Measurements from ENCODE around the gene TANC2.

Gene TANC2

DNA sequence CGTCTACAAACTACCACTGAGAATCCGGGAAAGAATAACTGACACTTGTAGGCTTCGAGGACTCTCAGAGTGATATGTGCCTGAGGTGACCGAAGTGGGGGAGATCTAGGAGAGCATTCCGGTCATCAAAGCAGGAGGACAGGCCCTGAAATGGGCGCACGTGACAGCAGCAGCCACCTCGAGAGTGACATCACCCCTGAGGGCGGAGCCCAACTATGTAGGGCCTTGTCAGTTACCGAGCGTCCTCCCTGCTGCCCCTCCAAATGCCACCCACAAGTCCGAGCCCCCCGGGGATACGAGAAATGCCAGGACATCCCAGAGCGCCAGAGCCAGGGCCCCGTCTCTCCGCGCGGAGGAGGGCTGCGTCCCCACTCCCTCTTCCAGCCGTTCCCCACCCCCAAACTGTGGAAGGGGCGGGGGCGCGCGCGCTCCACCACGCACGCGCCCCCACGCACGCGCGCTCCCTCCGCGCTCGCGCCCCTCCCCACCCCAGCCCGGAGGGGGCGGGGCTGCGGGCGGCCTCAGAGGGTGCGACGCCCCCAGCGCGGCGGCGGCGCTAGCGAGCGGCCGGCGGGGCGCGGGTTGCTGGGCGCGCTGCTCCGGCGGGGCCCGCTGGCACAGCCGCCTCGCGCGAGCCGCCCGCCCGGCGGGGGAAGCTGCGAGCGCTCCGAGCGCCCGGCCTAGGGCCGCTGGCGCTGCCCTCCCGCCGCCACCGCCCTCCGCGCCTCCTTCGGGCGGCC lies at the start of gene TANC2:
Gene TANC2, plus strand, starts transcription at position 550 of the 740 bp plus-strand sequence. CDS start 43,325 bp downstream, outside the sequence.
- FAIRE-seq: no peak

DNA sequence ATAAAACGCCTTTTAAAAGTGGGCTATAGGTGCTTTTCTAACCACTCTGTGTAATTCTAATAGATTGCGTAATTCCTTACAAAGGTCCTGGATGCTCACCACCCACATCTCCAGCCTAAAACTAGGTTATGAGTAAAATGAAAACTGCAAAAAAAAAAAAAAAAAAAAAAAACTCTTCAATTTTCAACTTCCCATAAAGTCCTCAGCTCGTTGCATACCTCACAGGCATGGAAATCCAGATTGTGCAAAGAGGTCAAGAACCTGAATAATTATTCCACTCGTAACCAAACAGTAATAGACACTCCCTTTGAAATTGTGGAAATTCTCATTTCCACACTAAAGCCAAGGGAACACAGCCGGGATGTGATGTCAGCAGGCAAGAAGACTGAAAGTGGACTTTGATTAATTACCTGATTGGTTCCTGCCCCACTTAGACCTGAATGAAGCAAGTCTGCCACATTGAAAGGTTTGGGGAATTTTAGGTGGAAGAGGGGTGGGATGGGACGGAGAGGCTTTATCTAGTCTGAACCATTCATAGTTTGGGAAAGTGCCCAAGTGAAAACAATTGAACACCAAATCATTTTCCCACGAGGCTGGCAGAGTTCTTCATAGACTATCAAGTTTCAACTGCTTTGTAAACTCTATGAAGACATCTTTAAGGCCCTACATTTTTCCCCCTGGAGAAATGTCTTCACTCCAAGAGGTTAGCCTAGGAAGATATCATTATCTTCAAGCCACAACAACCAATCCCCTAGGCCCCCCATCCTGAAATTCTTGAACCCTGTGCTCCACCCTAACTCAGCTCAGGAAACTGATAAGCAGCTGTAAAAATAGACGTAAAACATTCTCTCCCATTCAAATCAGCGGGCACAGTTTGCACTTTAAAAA lies 49.1 kb upstream of the TANC2 start:
- FAIRE-seq: no peak

DNA sequence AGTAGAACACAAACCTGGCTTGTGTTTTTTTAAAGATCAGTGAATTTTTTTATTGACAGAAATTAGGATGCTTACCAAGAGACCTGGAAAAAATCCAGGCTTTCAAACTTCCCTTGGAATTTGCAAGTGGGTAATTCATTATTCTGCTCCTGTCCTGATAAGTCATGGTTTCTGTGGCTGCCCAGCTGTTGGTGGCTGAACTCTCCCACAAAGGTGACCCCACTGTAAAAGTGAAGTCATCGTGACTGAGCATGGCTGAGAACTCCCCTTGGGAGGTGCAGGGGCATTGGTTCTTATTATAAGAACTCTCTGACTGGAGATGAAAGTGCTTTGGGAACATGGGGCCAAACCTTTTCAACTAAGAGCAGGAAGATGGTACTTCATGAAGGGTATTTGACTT lies 46.6 kb upstream of the TANC2 start:
- no peak for FAIRE-seq

DNA sequence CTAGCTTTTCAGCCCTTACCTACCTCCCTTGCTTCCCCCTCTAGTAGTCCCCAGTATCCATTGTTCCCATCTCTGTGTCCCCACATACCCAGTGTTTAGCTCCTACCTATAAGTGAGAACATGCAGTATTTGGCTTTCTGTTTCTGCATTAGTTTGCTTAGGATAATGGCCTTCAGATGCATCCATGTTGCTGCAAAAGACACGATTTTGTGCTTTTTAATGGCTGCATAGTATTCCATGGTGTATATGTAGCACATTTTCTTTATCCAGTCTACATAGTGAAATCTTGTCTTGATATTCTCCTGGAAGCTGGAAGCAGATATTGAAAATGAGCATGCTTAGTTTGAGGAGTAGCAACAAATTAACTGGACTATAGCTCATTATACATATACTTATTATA lies 45.7 kb upstream of the TANC2 start:
- no peak for FAIRE-seq

DNA sequence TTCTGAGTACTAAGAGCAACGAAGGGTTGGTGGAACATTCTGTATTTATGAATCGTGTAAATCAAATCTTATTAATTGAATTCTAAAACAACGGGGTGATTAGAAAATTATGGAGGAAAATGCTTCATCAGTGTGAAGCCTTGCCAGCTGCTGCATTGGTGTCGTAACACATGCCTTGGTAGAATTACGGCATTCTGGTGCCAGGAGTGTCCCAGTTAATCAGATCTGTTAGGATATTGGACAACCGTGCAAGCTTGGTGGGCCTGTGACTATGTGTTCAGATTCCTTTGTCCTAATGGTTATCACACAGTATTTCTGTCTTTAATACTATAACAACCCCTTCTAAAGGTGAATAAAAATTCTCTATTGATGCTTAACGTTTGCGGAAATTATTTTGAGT lies 44.2 kb upstream of the TANC2 start:
- no peak for FAIRE-seq

DNA sequence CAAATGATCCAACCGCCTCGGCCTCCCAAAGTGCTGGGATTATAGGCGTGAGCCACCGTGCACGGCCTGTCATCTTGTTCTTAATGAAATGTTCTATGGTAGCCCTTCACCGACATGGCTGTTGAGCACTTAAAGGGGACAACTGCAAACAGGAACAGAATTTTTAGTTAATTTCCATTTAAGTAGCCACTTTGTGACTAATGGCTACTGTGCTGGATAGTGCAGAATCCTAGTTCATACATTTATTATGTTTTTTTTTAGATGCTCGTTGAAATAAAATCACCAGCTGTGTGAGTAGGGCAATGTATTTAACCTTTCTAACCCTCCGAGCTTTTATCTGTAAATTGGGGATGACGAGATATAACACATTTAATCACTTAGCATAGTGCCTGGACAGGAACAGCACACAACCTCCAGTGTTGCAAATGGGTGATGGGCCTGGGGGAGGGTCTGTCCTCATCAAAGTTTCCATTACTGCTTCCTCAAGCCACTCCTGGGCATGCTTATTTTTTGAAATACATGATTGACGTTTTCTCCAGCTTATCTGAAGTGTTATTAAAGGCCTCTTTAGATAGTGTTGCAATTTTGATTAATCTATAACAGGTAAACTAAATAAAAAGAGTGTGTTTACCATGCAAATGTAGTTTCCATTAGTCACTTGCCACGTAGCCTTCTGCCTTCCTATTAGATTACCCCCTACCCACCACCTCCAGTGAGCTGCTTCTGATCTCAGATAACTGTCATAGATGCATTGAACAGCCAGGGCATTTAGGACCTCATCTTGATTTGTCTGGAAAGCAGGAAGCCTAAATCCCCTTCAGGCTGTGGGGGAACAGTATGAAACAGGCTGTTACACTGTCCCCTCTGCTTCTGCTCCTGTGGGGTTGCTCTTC lies 42.5 kb upstream of the TANC2 start:
- no peak for FAIRE-seq

DNA sequence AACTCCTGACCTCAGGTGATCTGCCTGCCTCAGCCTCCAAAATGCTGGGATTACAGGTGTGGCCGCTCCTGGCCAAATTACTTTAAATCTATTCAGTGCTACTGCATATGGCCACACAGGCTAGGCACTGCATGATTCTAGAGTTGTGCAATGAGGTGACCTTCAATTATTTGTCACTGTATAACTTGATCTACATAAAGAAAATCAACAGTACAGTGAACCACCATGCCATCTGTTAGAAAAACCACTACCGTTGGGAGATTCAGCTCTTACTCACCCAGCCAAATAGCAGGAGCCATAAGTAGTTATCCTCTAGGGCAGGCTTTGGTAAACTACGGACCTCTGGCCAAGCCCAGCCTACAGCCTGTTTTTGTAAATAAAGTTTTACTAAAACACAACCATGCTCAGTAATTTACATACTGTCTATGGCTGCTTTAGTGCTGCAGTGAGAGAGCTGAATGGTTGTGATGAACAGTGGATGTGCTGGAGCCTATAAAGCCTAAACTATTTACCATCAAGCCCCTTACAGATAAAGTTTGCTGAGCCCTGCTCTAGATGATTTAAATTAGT lies 40.7 kb upstream of the TANC2 start:
- FAIRE-seq: no peak

DNA sequence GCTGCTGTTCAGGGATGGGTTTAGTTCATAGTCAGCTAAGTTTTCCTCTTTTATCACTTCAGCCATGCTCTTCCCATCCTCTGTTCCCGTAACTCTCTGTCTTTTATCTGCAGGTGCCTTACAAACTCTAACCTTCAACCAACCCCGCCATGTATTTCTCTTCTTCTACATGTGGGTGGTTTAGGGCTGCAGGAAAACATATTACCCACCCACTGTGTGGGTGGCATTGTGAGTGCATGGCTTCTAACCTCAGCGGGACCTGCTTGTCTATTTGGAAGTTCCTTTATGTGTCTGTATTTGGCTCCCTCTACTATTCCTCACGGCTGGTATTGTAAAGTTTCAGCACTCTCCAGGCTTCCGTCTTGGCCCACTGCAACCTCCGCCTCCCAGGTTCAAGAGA lies 39.0 kb upstream of the TANC2 start:
- FAIRE-seq: no peak

DNA sequence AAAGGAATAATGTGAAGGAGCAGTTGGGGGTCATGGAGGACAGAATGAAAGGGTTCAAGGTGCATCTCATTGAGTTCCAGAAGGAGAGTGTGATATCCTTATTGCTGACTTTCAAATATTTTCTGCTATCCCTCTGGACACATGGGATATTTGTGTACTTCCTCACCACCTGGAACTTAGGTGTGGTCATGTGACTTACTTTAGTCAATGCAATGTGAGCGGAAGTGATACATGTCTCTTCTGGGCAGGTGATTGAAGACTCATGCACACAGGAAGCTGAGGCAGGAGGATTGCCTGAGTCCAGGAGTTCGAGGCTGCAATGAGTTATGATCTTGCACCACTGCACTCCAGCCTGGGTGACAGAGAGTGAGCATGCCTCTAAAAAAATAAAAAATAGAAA lies 36.7 kb upstream of the TANC2 start:
- FAIRE-seq: no peak

DNA sequence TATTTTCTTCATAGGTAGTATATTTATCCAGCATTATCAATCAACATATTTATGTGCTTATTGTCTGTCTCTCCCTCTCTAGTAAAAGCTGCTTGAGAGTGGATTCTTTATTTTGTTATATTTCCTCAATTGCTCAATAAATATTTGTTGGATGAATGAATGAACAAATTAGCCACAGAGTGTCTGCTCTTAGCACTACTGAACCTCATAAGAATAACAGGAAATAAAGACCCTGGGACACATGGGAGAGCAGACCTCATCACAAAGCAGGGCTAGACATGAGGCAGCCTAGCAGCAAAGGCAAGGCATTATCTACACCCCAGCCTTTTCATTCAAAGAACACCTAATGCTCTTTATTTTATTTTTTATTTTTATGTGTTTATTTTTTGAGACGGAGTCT lies 34.9 kb upstream of the TANC2 start:
- no peak for FAIRE-seq

DNA sequence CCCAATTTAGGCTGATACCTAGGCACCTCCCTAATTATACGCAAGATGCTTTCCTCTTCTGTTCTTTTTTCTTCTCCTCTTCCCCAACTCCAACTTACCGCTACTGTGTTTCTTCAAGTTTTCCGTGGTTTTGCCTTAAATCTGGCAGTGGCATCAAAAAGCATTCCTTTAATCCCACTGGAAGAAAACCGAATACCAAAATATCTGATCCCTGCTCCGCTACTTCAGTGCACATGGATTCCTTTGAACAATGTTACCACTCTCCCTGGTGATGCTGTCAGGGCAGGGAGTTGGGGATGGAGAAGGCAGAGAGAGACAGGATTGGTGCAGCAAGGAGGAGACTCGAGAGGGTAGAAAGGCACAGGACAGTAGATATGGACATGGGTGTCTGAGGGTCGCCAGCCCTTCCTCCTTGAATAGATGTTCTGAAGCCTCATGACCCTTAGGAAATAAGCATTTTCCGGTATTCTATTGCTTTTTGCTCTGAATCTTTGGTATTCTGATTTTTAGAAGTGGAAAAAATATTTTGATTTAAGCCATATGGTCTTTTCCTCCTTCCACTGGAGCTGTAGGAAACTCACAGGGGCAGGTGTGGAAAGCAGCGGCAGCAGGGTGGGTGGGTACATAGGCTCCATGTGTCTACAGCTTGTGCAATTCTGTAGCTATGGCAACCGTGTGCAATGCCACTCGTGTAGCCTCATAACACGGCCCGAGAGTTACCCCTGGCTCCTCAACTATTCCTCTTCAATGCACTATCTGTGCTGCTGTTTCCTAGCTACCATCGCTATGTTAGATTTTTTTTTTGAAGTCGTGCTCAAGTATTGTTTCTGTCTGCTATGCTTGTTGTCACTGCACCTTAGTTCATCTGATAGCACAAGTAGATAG lies 32.3 kb upstream of the TANC2 start:
- FAIRE-seq: no peak

DNA sequence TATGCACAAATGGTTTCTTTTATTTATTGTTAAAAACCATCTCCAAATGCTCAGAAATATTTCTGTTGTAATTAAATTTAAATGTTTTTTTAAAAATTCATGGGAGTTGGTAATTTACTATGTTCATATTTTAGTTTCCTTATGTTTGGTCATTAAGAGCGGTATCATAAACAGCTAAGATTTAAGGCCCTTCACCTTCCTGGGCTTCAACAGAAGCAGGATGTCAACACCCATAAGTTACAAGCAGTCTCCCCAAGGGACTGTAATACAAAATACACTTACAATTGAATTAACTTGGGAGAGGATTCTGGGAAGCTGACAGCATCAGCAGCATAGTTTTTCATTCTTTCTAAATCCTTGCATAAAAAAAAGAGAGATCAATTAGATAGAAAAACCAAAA lies 30.9 kb upstream of the TANC2 start:
- no peak for FAIRE-seq

DNA sequence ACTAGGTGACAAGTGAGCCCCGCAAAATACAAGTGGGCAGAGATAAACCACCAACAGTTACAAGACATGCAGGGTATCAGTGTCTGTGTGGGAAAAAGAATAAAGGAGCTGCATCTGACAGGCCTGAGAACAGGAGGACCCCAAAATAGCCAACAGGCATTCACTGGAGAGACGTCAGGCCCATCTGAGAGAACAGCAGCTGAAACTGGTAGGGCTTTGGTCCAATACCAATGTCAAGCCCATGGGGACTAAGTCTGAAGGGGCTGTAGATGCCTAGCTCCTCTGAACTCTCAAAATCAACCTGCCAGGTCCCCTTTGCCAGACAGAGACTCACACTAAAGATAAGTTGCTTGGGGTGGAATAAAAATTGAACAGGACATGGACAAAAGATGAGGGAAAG lies 30.5 kb upstream of the TANC2 start:
- no peak for FAIRE-seq

DNA sequence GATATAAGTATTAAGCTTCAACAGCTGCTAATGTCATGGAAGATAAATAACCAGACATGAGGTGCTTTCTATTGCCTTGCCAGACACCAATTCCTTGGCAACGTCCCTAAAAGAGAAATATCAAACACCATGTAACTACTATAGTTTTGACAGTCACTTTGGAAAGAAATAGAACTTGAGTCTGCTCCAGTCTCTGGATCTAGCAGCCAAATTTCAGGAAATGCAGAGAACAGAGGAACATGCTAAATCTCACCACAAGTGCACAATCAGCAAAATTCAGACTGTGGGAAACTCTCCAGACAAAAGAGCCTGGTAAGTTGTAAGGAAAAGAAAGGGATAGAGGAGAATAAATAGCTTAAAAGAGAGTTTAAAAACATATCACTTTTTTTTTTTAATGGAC lies 28.4 kb upstream of the TANC2 start:
- FAIRE-seq: no peak

DNA sequence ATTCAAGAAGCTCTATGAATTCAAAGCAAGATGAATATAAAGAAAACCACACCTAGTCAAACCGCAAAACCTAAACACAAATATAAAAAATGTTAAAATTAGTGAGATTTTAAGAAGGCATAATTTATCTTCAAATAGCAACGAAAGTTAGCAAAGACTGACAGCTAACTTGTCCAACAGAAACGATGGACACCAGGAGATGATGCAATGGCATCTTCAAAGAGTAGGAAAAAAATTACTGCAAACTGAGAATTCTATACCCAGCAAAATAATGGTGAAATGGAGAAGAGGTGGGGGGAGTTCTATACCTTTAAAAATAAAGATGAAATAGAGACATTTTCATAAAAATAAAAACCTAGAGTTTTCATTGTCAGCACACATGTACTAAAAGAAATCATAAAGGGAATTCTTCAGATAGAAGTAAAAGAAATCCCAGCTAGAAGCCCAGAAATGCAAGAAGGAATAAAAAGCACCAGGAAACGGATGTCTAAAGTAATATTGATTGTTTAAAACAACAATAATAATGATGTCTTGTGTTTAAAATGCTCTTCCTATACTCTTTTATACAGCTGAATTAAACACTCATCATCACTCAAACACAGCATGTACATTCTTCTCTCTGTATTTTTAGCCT lies 24.6 kb upstream of the TANC2 start:
- no peak for FAIRE-seq

DNA sequence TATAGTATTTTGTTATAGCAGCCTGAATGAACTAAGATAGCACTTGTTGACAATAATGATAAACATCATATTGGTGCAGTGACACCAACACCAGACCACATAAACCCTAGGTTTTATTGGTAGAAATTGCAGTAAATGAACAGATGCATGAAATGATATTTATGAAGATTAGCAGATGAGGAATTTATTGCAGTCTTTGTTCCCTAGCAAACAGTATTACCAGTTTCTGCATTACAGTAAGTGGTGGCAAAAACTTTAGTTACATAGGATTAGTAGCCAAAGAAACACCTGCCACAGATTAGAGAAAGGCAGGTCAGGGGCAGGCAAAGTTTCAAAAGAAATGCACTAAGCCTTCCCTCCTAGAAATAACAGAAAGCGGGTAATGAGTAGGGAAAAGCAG lies 17.7 kb upstream of the TANC2 start:
- FAIRE-seq: no peak

DNA sequence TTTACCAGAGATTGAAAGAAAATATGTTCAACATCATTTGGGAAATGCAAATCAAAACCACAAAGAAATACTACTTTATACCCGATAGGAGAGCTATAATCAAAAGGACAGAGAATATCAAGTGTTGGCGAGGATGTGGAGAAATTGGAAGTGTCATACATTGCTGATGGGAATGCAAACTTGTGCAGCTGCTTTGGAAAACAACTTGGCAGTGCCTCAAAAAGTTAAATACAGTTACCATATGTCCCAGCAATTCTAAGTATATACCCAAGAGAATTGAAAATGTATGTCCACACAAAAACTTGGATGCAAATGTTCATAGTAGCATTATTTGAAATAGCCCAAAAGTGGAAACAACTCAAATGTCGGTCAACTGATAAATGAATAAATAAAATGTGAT lies 17.0 kb upstream of the TANC2 start:
- no peak for FAIRE-seq

DNA sequence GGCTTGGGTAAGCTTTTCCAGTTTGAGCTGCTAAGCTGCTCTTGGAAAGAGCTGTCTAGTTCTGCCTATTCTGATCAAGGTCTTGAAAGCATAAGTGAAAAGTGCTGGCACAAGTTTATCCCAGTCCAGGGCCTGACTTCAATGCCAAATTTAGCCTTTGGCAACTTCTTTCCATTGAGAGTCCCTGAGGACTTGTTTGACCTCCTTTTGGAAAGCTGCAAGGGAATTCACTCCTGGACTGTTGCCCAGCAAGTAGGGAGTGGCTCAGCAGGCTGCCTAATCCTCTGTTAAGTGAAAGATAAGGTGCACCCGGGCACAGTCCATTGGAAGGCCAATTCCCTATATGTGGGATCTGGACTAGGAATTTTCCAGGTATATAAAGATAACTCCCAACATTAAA lies 16.0 kb upstream of the TANC2 start:
- no peak for FAIRE-seq

DNA sequence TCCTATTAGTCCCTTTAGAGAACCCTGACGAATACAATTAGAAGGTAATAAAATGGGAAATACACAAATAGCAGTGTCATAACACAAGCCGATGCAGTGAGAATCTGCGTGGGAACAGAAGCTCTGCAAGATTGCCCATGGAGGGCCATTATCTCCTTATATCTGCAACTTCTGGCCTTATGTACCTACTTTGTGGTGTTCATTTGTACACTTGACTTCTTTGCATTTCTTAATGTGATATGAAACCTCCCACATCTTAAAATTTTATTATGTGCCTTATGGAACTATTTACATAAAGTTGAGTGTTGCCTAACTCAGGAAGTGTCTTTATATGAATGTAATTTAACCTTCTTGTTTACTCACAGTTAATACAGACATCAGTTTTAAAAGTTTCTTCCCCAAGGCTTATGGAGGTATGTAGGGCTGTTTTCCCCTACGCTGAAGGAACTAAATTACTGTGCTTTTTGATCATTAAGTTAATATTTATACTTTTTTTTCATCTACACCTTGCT lies 10.1 kb upstream of the TANC2 start:
- no peak for FAIRE-seq

DNA sequence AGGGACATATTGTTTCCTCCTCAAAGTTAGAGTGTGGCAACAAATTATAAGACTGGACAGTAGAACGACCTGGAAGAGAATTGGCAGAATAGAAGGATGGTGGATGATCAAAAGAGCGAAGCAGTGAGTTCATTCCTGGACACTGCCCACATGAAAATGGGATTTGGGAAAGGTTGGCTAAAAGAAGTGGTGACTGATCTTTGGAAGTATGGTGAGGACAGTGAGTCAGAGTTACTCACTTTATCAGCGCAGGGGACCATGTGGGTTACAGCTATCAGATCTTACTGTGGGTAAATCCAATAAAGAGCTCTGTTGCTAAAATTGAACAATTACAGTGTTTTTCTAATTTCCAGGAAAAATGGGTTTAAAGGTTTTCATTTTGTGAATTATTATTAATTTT lies 2.7 kb upstream of the TANC2 start:
- FAIRE-seq: no peak

DNA sequence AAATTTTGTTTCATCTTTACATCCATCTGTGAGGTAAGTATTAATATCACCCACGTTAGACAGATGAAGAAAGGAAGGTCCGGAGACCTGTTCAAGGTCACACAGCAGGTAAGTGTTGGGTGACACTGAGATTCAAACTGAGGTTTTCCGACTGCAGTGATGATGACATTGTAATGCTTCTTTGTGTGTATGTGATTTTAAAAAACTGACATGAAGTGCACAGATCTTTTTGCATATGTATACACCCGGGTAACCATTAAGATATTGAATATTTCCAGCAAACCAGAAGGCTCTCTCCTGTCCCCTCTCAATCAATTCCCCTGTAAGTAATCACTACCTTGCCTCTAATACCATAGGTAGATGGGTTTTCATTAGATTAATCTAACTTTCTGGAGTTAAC lies 1.5 kb upstream of the TANC2 start:
- FAIRE-seq: no peak

Data from A204.1 (cell line).